DMS 273 treated with DMSO at 0.1 percent for 48 hours (cell line): ENCODE data around the gene UCP3.

Experiments used
- DNase-seq: peaks from one replicate; lab custom pipeline; 2025; lab: John Stamatoyannopoulos, UW

Gene UCP3

DNA sequence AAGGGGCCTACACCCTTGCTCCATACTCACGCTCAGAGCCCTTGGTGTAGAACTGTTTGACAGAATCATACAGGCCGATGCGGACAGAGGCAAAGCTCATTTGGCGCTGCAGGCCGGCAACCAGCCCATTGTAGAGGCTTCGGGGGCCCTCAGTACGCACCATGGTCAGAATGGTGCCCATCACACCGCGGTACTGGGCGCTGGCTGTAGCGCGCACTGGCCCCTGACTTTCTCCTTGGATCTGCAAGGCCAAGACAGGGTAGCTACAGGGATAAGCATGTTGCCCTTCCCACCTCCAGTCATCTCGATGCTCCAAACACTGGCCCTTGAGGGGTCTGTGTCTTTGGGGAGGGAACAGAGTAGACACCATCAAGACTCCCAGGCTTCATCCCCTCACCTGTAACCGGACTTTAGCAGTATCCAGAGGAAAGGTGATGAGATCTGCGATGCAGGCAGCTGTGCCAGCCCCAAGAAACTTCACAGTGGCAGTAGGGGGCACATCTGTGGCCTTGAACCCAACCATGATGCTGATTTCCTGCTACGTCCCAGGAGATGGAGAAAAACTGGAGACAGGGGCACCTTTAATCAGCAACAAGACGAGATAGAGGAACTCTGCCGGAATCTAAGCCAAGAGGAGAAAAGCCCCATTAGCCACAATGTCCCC, 30.9 kb downstream of the UCP3 start:
- no peak for DNase-seq

DNA sequence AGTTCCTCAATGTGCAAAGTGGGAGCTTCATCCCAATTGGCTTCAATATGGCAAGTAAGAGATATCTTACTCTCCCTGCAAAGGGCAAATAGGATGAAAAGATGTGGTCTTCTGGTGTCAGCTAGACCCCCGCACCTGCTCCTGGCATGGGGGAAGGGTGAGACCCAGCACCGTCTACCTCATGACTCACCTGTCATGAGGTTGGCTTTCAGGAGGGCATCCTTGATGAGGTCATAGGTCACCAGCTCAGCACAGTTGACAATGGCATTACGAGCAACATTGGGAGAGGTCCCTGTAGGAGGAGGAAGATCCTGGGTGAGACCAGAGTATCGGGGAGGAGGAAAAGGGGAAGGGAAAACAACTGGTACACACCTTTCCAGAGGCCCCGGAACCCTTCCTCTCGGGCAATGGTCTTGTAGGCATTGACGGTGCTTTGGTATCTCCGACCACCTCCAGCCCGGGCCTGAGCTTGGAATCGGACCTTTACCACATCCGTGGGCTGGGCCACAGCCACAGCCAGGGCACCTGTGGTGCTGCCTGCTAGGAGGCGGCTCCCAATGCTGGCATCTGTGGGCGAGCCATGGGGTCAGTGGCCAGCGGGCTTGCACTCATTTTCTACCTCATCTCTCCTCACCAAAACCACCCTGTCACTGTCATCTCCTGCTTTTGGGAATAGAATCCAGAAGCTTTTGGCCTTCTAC, 32.3 kb downstream of the UCP3 start:
- no peak for DNase-seq

DNA sequence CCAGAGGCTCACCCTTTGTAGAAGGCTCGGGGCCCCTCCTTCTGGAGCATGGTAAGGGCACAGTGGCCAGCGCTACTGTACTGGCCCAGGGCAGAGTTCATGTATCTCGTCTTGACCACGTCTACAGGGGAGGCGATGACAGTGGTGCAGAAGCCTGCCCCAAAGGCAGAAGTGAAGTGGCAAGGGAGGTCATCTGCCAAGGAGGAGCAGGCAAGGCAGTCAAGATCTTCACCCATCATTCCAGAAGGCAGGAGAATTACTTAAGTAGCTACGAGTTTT, 33.5 kb downstream of the UCP3 start:
- no peak for DNase-seq

DNA sequence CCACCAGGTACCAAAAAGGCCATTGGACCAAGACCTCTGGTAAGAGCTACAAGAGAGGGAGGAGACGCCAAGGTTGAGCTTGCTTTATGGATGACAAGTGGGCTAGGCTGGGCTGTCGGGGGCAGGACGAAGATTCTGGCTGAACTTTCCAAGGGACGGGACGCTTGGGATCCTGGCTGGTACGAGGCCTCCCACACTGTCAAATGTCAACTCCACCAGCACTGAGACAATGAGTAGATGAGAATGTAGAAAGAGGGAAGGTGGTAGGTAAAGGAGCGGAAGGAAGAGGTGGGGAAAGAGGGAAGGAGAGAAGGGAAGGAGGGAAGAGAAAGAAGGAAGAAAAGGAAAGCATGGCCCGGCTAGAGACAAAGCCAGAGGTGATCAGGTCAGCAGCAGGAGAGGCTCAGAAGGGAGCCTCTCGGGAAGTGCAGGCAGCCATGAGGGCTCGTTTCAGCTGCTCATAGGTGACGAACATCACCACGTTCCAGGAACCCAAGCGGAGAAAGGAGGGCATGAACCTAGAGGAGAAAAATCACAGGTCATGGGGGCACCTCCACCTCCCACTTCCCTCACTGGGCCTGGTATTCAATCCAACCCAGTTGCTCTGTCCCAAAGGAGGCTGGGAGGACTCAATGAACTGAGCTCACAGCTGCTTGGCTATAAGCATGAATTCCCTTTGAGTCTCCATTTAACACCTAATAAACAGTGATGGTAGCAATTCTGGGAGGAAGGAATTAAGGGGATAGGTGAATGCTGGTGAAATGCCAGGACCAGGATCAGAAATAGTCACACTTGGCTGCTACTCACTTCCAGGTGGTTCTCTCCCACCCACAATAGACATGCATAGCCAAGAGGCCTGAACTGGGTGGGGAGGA, 34.0 kb downstream of the UCP3 start:
- no peak for DNase-seq

DNA sequence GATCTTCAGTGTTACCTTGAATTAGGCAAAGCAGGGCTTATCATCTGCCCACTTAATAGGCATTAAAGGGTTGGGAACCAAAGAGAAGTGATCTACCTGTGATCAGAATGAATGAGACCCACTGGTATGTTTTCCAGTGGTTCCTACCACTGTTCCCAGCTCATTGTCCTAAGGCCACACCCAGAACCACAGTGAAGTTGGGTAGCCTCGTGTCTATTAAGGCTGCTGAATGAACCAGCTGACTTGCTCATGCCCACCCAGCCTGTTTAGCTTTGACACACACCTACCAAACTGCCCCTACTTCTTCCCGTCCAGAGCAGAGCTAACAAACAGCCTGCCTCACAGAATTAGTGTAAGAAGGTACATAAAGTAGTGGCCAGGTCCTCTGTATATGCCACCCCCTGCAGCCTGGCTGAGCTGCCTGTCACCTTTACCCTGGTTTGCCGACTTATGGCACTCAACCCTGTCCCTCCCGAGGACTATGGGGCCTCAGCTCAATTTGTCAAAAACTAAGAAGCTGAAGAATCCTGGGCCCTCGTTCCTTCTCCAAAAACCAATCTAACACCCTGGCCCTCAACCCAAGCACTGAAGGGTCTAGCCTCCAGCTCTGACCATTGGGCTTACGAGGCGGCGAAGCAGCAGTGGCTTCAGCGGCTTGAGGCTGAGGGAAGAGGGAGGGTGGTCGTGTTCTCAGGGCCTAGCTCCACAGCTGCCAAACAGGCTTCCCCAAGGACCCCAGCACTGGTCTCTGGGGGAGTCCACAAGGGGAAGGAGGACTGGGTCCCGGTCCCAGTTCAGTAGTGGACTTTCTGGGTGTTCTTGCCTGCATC, 36.0 kb downstream of the UCP3 start:
- no peak for DNase-seq

DNA sequence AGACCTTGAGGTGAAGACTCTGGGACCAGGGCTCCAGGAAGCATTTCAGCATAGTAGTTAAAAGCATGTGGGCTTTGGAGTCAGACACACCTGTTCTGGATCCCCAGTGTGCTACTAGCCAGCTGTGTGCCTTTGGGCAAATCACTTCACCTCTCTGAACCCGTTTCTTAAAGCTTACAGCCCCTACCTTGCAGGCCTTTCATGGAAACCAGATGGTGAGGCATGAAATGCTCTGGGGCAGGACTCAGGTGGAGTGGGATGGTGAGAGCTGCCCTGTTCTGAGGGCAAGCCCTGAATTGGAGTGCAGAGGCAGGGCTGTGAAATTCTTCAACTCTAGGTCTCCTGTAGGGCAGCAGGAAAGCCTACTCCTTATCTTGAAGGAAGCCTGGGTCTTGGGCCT, 36.7 kb downstream of the UCP3 start:
- no peak for DNase-seq

DNA sequence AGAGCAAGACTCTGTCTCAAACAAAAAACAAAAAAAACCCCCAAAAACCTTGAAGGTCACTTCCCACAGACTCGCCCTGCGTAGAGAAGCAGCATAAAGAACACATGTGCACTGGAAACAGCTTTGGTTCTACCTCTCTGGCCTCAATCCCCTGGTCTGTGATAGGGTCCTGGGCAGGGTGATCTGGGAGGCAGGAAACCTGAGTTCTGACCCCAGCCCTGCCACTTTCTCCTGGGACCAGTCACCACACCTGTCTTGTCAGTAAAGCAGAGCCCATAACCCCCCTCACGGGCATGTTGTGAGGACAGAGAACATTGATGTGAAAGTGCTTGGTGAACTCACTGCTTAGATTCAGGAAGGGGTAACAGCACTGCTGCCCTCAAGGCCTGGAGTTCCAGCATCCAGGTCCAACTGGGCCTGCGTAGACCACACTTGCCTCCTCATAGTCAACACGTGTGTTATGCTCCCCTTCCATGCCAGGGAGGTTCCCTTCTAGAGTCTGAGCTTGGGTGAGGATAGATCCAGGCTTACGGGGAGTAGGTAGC, 37.6 kb downstream of the UCP3 start:
- no peak for DNase-seq

DNA sequence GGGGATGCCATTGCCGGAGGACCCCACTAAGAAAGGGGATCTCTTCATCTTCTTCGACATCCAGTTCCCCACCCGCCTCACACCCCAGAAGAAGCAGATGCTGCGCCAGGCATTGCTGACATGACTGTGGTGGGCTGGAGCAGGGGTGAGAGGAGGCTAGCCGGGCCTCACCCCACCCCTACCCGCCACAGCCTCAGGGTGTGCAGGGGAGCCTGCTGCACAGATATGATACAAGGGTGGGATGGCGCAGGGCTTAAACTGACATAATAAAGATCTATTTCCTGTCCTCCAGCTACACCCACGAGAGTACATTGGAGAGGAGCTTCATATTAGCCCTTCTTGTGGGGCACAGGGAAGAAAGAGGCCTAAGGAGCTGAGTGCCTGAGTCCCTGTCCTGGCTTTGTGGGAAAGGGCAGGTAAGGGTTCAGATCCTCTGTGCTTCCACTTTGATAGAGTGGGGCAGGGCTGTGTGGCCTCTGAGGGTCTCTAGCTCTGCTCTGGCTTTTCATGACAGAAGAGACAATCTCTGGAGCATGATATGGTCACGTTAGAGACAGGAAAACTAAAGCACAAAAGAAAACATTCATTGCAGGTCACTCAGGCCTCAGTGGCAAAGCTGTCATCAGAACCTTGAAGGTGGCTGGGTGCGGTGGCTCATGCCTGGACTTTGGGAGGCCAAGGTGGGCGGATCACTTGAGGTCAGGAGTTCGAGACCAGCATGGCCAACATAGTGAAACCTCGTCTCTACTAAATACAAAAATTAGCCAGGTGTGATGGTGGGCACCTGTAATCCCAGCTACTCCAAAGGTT, 38.7 kb downstream of the UCP3 start:
- no peak for DNase-seq

DNA sequence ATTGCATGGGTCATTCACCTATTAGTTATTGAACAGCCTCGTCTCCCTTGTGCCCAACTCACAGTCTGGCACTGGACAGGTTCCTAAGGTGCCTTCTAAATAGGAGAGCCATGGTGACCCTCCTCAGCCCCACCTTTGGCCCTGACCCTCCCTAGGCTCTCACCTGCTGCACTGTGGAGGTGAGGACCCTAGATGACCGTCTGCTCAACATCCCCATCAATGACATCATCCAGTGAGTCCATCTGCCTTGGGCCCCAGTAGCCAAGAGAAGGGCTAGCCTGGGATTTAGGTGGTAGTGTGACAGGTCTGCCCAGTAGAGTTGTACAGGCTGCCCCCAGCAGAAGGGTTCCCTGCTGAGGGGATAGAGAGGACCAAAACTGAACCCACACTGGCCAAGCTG, 39.8 kb downstream of the UCP3 start:
- no peak for DNase-seq

DNA sequence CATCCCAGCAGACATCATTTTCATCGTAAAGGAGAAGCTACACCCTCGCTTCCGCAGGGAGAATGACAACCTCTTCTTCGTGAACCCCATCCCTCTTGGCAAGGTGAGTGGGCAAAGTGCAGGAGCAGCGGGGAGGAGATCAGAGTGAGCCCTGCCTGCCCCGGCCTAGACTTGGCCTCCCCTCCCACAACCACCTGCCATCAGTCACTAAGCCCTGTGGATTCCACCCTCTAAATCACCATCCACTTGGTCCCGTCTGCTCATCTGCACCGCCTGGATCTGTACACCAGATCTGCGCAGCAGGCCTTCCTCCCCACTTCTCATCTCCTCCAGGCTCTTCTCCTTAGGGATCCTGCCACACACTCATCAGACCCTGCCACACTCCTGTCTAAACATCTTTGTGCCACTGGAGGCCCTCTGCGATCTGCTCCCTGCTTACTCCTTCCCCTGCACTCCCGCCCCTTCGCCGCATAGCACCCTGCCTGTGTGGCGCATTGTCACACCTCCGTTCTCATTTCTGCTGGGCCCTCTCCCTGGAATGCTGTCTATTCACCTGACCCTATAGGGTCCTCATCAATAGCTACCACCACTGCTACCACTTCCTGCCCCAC, 40.4 kb downstream of the UCP3 start:
- no peak for DNase-seq

DNA sequence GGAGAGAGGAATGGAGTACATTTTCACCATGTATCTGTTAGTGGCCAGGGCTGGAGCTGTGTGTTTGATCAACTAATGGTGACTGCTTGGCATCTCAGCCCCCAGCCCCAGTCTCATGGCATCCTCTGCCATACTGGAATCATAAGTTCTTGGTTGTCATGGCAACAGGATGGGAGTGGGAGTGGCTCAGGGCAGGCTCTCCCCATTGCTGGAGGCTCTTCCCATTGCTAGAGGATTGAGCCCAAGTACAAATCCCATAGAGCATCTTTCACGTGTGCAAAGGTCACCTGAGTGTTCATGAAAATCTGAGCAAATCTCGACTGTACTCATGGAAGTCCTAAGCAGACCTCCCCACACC, 43.1 kb downstream of the UCP3 start:
- no peak for DNase-seq

DNA sequence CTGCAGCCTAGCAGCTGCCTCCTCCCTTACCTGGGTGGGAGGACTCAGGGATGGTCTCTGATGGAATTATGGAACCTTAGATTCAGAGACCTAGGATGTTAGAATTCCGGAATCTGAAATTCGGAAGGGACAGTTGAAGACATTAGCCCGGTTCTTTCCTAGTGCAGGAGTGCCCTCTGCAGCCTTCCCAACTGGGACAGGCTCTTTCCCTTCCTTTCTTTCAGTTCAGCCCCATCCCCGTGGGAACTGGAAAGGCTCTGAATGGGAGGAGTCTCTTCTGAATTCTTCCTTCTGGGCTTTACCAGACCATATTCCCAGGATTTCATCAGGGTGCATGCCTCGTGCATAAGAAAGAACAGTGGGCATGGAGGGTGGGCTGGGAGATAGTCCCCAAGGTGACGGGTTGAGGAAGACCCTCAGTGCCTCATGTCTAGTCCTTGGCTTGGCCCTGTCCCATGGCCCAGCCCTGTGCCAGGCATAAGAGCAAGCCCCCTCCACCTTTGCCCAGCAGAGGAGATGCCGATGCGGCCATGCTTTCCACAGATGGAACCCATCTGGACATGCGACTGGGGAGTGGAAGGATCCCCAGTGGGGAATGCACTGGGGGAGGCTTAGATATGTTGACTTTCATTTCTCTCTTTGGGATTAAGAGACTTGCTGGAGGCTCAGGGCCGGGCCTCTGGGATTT, 43.7 kb downstream of the UCP3 start:
- DNase-seq: no peak

DNA sequence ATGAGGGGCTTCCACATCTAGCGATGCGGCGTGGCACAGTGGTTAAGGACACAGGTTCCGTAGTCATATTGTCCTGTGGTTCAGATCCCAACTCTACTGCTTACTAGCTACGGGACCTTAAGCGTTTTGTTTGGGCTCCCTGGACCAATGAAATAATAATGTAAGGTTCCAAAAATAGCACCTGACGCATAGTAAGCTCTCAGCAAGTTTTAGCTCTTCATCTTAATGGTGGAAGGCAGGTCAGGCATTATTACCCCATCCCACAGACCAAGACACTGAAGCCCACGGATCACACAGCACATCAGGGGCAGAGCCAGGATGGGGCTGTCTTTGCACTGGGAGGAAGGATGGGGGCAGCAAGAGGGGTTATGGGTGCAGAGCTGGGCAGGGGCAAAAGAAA, 45.0 kb downstream of the UCP3 start:
- no peak for DNase-seq

DNA sequence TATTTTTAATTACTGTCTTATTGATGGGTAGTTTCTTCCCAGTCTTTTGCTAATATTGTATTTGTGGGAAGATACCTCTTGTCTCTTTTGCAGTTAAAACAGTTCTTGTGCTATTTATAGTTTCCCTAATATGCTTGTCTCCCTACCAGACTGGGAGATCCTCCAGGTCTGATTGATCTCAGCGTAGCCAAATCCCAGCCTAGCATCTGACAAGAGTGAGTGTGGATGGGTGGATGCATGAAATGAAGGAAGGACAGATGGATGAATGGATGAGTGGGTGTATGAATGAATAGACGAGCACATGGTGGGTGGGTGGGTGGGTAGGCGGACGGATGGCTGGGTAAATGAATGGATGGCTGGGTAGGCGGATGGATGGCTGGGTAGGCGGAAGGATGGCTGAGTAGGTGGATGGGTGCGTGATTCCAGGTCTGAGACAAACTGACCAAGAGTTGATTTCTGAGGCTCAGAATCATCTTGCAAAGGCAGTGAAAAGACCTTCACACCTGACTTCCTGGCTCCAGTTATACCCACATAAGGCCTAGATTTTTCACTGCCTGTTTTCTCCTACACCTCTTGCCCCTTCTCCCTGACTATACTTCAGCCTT, 46.7 kb downstream of the UCP3 start:
- no peak for DNase-seq

DNA sequence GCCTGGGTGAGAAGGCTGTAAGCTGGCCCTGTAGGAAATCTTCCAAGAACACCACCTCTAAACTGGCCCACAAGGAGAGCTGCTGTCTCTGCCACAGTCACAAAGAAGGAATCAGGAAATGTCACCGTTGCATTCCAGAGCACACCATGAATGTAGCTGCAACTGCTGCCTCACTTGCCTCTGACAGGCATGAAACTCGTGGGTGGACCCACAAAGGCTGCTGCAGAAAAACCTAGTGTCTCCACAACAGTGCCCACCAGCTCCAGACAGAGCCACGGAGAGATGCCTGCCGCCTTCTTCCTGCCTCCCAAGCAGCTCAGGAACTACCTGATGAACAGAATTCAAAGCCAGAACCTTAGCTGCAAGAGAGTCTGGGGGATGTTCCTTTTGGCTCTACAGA, 47.6 kb downstream of the UCP3 start:
- no peak for DNase-seq

DNA sequence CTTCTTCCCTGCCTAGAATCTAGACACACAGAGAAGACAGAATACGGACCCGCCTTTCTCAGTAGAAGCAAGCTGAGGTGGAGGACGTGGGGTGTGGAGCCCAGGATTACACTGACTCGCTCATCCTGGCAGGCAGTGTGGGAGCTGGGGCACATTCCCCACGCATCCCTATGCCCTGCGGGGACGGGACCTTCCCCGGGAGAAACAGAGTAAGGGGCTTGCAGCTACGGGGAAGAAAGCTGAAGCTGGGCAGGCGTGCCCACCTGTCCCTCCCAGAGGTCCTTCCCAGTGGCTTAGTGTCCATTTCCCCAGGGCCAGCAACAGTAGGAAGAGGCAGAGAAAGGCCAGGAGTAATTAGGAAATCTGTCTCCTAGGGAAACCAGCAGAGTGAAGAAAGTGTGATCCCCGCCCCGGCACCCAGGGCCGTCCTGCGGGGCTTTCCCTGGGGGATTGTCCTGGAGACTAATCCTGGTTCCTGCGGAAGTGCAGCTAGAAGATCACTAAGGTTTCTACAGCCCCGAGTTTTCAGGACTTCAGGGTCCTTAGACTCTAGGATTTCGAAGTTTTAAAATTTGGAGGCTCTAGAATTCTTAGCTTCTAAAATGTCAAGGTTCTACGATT, 50.3 kb downstream of the UCP3 start:
- DNase-seq: no peak

DNA sequence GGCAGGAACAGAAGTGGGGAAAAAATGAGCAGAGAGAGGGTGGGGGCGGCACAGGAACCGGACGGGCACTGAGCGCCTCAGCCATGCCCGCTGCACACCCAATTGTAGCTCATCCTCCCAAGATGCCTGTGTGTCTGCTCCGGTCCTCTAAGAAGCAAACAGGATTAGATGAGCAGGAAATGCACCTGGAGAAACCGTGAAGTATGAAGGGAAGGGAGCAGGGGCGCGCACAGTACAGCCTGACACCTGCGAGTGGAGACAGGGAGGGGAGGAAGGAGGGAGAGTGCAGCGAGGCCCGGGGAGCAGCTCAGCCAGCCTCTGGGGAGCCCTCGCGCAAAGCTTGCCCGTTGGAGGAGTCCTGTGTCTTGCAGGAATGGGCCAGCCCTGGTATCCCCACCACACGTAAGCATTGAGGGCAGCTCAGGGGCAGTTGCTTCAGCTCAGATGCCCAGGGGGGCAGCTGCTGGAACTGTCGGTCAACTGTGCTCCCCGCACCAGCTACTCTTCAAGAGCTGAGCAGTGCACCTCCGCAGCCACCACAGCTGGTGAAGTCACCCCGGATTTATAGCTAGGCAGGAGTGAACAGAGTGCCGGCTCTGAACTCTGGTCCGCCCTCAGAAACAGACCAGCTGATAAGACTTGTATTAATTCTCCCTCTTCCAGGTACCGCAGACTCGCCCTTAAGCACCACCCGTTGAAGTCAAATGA, 51.1 kb downstream of the UCP3 start:
- no peak for DNase-seq

DNA sequence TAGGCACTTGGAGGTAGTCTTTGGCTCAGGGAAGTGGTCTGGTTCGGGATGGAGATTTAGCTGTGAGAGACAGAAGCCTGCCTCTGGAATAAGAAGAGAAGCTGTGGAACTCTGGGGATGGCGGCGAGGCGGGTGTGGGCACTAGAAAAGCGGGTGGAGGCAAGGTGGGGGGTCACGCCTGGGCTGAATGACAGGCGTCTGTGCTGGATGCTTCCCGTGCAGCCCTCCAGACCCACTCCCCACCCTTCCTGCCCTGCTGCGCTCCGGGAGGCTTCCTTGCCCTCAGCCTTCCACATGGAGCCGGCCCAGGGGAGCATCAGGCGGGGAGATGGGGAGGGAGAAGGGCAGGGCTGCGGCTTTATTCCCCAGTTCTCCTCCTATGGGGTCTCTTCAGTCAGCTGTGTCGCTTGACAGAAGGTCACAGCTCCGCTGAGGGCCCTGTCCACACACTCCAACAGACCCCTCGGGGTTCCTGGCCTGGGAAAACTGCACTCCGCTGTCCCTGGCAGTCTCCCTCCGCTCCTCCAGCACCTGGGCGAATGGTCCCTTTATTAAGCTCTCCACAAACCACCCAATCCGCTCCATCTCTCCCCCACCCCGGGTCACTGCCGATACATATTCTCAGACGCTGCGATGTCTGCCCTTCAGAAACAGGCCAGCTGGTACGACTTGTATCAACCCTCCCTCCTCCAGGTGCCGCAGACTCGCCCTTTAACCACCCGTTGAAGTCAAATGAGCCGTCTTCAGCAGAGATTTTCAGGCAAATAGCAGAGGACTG, 51.8 kb downstream of the UCP3 start:
- DNase-seq: no peak
